Osteoblast (primary cell): ENCODE measurements around the gene ACTR1B. TPM values are rescaled to one million over a fixed set of nuclear protein-coding genes. Genes with fewer than 3 reads are reported as not detected.
A peak's percentile ranks its signal among the peaks of the same experiment; 100 is the strongest.
"Not testable (repeated sequence)": the region's sequence is repeated elsewhere in the genome, so short reads cannot be mapped to it uniquely, and the experiment has no call there.

Source experiments
- DNase-seq: peaks from one replicate; pipeline ENCODE4 v3.0.0; 2011; ENCODE audit warnings: low spot score, mixed read lengths; ENCODE audit not compliant: insufficient read length; ENCODE audit errors: missing footprints
- H2AFZ ChIP-seq: 2 replicates; pipeline ENCODE4 v1.6.0; 2011; ENCODE audit warnings: mild to moderate bottlenecking, low read length
- H3K27ac ChIP-seq: 2 replicates; pipeline ENCODE4 v1.5.1; 2011; ENCODE audit warnings: mild to moderate bottlenecking, low read depth, low read length, moderate library complexity
- H3K27me3 ChIP-seq: 2 replicates; pipeline ENCODE4 v1.6.0; 2012; ENCODE audit warnings: mild to moderate bottlenecking, control low read depth, inconsistent platforms, low read length, moderate library complexity; ENCODE audit not compliant: insufficient read depth
- H3K36me3 ChIP-seq: 2 replicates; pipeline ENCODE4 v1.5.1; 2011; ENCODE audit warnings: mild to moderate bottlenecking, low read length, control low read depth, moderate library complexity; ENCODE audit not compliant: insufficient read depth
- H3K4me1 ChIP-seq: 2 replicates; pipeline ENCODE4 v1.5.1; 2011; ENCODE audit warnings: mild to moderate bottlenecking, low read length, control low read depth, moderate library complexity; ENCODE audit not compliant: insufficient read depth
- H3K4me2 ChIP-seq: 2 replicates; pipeline ENCODE4 v1.6.0; 2011; ENCODE audit warnings: mild to moderate bottlenecking, low read length; ENCODE audit not compliant: insufficient read depth
- H3K4me3 ChIP-seq: fragments of 200-600 bp; sonication (generic); 3 replicates; pipeline ENCODE4 v1.5.1; 2012; ENCODE audit warnings: mild to moderate bottlenecking, low read length, inconsistent platforms; ENCODE audit not compliant: insufficient read depth
- H3K79me2 ChIP-seq: 2 replicates; pipeline ENCODE4 v1.6.0; 2012; ENCODE audit warnings: mild to moderate bottlenecking, low read length, control low read depth, inconsistent platforms; ENCODE audit not compliant: insufficient read depth
- H3K9me3 ChIP-seq: 2 replicates; pipeline ENCODE4 v1.5.1; 2011; ENCODE audit warnings: low read depth, low read length, control low read depth
- H4K20me1 ChIP-seq: 2 replicates; pipeline ENCODE4 v1.6.0; 2012; ENCODE audit warnings: mild to moderate bottlenecking, low read length, control low read depth; ENCODE audit not compliant: insufficient read depth
- CTCF ChIP-seq: IDR thresholded peaks from 2 replicates; pipeline ENCODE4 v1.5.1; 2011; ENCODE audit warnings: mild to moderate bottlenecking, low read depth, low read length, moderate library complexity; ENCODE audit errors: extremely low read depth
- total RNA-seq: library from RNA; depleted of rRNA; stranded (reverse); fragments of >200 nt; gene quantifications from 2 replicates; pipeline ENCODE4 v1.2.3, GENCODE V29; 2012

ACTR1B gene
- total RNA-seq, 1 donor, result 44.9 TPM

- Histone ChIP-seq H3K4me1 (no peaks in the 10 kb centered on the region), H3K27me3 (no peaks in the 10 kb centered on the region), H4K20me1 (no peaks in the 10 kb centered on the region), H3K79me2 (no peaks in the 10 kb centered on the region), H3K4me2 (no peak overlapping the region), H2AFZ (no peak overlapping the region), H3K9me3 (no peaks in the 10 kb centered on the region), H3K36me3 (no peaks in the 10 kb centered on the region), H3K4me3 (no peak overlapping the region), H3K27ac (no peak overlapping the region)
- no peak for TF ChIP-seq CTCF
- DNase-seq, result peak; percentile 17
Measured at GRCh38 chr2:97688062-97688827, 24.4 kb upstream of the ACTR1B start.

- not testable (repeated sequence) for H3K4me3 ChIP-seq, H3K4me1 ChIP-seq, H3K4me2 ChIP-seq, H3K36me3 ChIP-seq, H3K27me3 ChIP-seq, H3K27ac ChIP-seq, DNase-seq, H3K9me3 ChIP-seq, H4K20me1 ChIP-seq, H2AFZ ChIP-seq, H3K79me2 ChIP-seq
Measured at GRCh38 chr2:97687235-97687634, 23.4 kb upstream of the ACTR1B start.

- no peaks in the 10 kb centered on the region for H3K79me2 ChIP-seq
- H2AFZ ChIP-seq, result no peak overlapping the region
- no peak for TF ChIP-seq CTCF
- H3K4me1 ChIP-seq, result no peaks in the 10 kb centered on the region
- H3K36me3 ChIP-seq, result no peaks in the 10 kb centered on the region
- H3K27ac ChIP-seq, result no peak overlapping the region
- peak; percentile 13 for DNase-seq
- no peak overlapping the region for H3K4me2 ChIP-seq
- no peaks in the 10 kb centered on the region for H3K9me3 ChIP-seq
- H4K20me1 ChIP-seq, result no peaks in the 10 kb centered on the region
- no peaks in the 10 kb centered on the region for H3K27me3 ChIP-seq
- H3K4me3 ChIP-seq, result no peak overlapping the region
Measured at GRCh38 chr2:97678298-97678697, 14.5 kb upstream of the ACTR1B start.

GRCh38 chr2:97677480-97677879, 13.6 kb upstream of the ACTR1B start:
- DNase-seq, result no peak
- Histone ChIP-seq H3K27me3 (no peaks in the 10 kb centered on the region), H2AFZ (no peak overlapping the region), H3K4me3 (no peak overlapping the region), H3K36me3 (no peaks in the 10 kb centered on the region), H3K4me2 (no peak overlapping the region), H3K27ac (no peak overlapping the region), H3K79me2 (no peaks in the 10 kb centered on the region), H3K4me1 (no peaks in the 10 kb centered on the region), H3K9me3 (no peaks in the 10 kb centered on the region), H4K20me1 (no peaks in the 10 kb centered on the region)
- TF ChIP-seq CTCF, result no peak
